ENCODE results near the gene STX16. TPM values are rescaled to one million over a fixed set of nuclear protein-coding genes. Genes with fewer than 3 reads are reported as not detected.

The STX16 gene
- total and polyA plus RNA-seq, 2 of the 13 experiments (the other 11 are each of a cell fraction or from before 2014, with no cell fraction given), result 28.0 to 72.7 TPM

DNA sequence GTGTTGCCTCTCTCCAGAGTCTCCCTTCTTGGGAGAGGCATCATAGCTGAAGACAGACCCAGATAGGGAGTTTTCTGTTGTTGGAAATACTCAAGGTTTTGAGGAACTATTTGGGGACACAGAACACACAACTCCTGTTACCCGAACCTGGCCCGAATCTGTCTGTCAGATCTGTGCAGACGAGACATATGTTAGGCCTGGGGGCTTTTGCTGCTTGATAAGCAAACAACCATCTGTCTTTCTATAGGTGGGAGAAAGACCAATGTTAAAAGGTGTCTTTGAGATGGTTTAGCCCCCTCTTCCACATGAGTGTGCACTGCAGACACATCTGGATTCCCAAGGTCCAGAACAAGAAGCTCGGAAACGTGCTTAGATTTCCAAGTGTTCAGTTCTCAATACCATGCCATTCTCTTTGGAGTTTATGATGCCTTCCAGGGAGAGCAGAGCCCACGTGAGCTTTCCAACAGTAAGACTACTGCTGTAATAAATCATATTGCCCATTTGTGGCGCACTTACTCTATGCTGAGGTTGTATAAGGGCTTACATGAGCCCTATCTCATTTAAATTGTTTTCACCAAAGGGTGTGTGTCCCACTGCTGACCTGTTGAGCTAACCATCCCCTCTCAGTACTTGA, 3.8 kb upstream of the STX16 start:
- no peak overlapping the region for H3K4me2 ChIP-seq (ENCODE audit: low read depth, low read length)
- no peak overlapping the region for H3K4me3 ChIP-seq (replicated peaks in 1 of 3; ENCODE audit: insufficient read depth in 1 of 3, low read depth in 2 of 3, low read length in 3 of 3)
- H3K36me3 ChIP-seq (replicated peaks in 1 of 2; ENCODE audit: control insufficient read depth in 1 of 2, insufficient read depth in 2 of 2, low read length in 2 of 2), result no peaks in the 10 kb centered on the region
- H4K20me1 ChIP-seq (ENCODE audit: insufficient read depth, low read length), result no peaks in the 10 kb centered on the region
- H3K27ac ChIP-seq (ENCODE audit: extremely low read length, insufficient read depth, low read length), result no peak overlapping the region
- BruUV-seq (replicated peaks), result no TSS peak
- FAIRE-seq (no peak), ATAC-seq (no peak), DNase-seq (ENCODE audit: low spot score) (no peak)
- in situ Hi-C loops (cut with HindIII; ENCODE audit: extremely low pct_ligation_motif_present, low pct_unique_long_range_greater_than_20kb), result no loop called here
- ChIA-PET POLR2A (no interaction called here), CTCF (ENCODE audit: low intra/inter-chr PET ratio, low total read pairs) (no interaction called here)
- H3K79me2 ChIP-seq (ENCODE audit: insufficient read depth, low read length), result peaks cover 12% of the 10 kb centered on the region
- peaks cover 22% of the 10 kb centered on the region for H3K4me1 ChIP-seq (ENCODE audit: insufficient read depth, low read length)
- H3K9me3 ChIP-seq (ENCODE audit: low read length), result no peaks in the 10 kb centered on the region
- H3K9ac ChIP-seq (ENCODE audit: insufficient read depth, low read depth, low read length), result no peak overlapping the region
- WGBS (ENCODE audit: low lambda C conversion rate), result 16% methylated on average over 7 of the region's 7 CpGs
- H2AFZ ChIP-seq (ENCODE audit: low read length), result no peak overlapping the region
- peaks cover 0 to 6% of the 10 kb centered on the region in 2 experiments; a peak in 2 of 5 replicates for H3K27me3 ChIP-seq (ENCODE audit: control insufficient read depth in 1 of 2, insufficient read depth in 2 of 2, low read length in 2 of 2)
- intact Hi-C loops (cut with micrococcal nuclease; ENCODE audit: unreplicated experiment), result no loop called here
- TF ChIP-seq STAG1 (CRISPR knock-in tag; IDR thresholded peaks at IDR 0.05), result peak; percentile 54
- TF ChIP-seq, protein P1, sequence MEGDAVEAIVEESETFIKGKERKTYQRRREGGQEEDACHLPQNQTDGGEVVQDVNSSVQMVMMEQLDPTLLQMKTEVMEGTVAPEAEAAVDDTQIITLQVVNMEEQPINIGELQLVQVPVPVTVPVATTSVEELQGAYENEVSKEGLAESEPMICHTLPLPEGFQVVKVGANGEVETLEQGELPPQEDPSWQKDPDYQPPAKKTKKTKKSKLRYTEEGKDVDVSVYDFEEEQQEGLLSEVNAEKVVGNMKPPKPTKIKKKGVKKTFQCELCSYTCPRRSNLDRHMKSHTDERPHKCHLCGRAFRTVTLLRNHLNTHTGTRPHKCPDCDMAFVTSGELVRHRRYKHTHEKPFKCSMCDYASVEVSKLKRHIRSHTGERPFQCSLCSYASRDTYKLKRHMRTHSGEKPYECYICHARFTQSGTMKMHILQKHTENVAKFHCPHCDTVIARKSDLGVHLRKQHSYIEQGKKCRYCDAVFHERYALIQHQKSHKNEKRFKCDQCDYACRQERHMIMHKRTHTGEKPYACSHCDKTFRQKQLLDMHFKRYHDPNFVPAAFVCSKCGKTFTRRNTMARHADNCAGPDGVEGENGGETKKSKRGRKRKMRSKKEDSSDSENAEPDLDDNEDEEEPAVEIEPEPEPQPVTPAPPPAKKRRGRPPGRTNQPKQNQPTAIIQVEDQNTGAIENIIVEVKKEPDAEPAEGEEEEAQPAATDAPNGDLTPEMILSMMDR (CRISPR knock-in tag; IDR thresholded peaks at IDR 0.05), result peak; percentile 42
- TF ChIP-seq, protein P2, sequence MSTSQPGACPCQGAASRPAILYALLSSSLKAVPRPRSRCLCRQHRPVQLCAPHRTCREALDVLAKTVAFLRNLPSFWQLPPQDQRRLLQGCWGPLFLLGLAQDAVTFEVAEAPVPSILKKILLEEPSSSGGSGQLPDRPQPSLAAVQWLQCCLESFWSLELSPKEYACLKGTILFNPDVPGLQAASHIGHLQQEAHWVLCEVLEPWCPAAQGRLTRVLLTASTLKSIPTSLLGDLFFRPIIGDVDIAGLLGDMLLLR (CRISPR knock-in tag; IDR thresholded peaks at IDR 0.05), result no peak

DNA sequence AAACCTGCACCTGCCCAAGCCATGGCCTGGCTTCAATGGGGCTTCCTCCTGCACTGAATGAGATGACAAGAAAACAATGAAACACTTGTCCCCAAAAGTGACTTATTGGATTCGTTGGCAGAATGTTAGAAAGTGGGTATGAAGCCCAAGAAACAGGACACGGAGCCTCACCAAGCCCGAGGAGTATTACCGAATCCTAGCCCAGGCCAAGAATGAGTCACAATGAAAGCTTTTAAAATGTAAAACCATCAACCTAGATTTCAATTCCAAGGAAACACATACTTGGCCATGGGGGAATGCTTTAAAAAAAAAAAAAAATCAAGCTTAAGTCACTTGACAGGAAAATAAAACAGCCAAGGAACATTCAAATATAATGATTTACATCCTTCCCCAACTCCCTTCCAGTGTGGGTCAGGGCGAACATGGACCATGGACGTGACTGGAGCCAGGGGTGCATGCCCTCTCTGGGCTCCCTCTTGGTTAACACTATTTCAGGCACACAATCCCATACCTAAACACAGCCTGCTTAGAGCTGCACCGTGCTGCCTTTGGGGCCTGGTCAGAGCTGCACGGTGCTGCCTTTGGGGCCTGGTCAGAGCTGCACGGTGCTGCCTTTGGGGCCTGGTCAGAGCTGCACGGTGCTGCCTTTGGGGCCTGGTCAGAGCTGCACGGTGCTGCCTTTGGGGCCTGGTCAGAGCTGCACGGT, 3.1 kb upstream of the STX16 start:
- Histone ChIP-seq H3K36me3 (replicated peaks in 1 of 2; ENCODE audit: control insufficient read depth in 1 of 2, insufficient read depth in 2 of 2, low read length in 2 of 2) (no peaks in the 10 kb centered on the region), H3K4me2 (ENCODE audit: low read depth, low read length) (no peak overlapping the region), H3K27ac (ENCODE audit: extremely low read length, insufficient read depth, low read length) (no peak overlapping the region), H3K79me2 (ENCODE audit: insufficient read depth, low read length) (peaks cover 19% of the 10 kb centered on the region), H3K9me3 (ENCODE audit: low read length) (no peaks in the 10 kb centered on the region), H3K9ac (ENCODE audit: insufficient read depth, low read depth, low read length) (no peak overlapping the region), H3K4me3 (replicated peaks in 1 of 3; ENCODE audit: insufficient read depth in 1 of 3, low read depth in 2 of 3, low read length in 3 of 3) (no peak overlapping the region), H2AFZ (ENCODE audit: low read length) (no peak overlapping the region), H4K20me1 (ENCODE audit: insufficient read depth, low read length) (peaks cover 2% of the 10 kb centered on the region; the same call in 1 of the 2 replicates), H3K27me3 (ENCODE audit: control insufficient read depth in 1 of 2, insufficient read depth in 2 of 2, low read length in 2 of 2) (peaks cover 0 to 6% of the 10 kb centered on the region in 2 experiments; a peak in 2 of 5 replicates), H3K4me1 (ENCODE audit: insufficient read depth, low read length) (peaks cover 26% of the 10 kb centered on the region)
- DNase-seq (ENCODE audit: low spot score), result no peak
- no TSS peak for BruUV-seq (replicated peaks)
- intact Hi-C loops (cut with micrococcal nuclease; ENCODE audit: unreplicated experiment), result no loop called here
- CTCF ChIA-PET (ENCODE audit: low intra/inter-chr PET ratio, low total read pairs), result no interaction called here
- POLR2A ChIA-PET, result no interaction called here
- WGBS (ENCODE audit: low lambda C conversion rate), result 61% methylated on average over 8 of the region's 12 CpGs
- in situ Hi-C loops (cut with HindIII; ENCODE audit: extremely low pct_ligation_motif_present, low pct_unique_long_range_greater_than_20kb), result no loop called here
- no peak for ATAC-seq
- FAIRE-seq, result no peak
- TF ChIP-seq ZBTB38 (CRISPR knock-in tag; IDR thresholded peaks at IDR 0.05) (peak; percentile 62; the same call in 1 of the 2 replicates), ZNF772 (CRISPR knock-in tag; IDR thresholded peaks at IDR 0.05) (no peak), ZFX (CRISPR knock-in tag; IDR thresholded peaks at IDR 0.05; ENCODE audit: low read depth) (peak; percentile 49; the same call in 1 of the 2 replicates), ZNF768 (CRISPR knock-in tag; IDR thresholded peaks at IDR 0.05) (peak; percentile 32; the same call in 1 of the 2 replicates)
- TF ChIP-seq, protein P3, sequence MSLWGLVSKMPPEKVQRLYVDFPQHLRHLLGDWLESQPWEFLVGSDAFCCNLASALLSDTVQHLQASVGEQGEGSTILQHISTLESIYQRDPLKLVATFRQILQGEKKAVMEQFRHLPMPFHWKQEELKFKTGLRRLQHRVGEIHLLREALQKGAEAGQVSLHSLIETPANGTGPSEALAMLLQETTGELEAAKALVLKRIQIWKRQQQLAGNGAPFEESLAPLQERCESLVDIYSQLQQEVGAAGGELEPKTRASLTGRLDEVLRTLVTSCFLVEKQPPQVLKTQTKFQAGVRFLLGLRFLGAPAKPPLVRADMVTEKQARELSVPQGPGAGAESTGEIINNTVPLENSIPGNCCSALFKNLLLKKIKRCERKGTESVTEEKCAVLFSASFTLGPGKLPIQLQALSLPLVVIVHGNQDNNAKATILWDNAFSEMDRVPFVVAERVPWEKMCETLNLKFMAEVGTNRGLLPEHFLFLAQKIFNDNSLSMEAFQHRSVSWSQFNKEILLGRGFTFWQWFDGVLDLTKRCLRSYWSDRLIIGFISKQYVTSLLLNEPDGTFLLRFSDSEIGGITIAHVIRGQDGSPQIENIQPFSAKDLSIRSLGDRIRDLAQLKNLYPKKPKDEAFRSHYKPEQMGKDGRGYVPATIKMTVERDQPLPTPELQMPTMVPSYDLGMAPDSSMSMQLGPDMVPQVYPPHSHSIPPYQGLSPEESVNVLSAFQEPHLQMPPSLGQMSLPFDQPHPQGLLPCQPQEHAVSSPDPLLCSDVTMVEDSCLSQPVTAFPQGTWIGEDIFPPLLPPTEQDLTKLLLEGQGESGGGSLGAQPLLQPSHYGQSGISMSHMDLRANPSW (CRISPR knock-in tag; IDR thresholded peaks at IDR 0.05; ENCODE audit: borderline replicate concordance), result no peak
